DMS153 treated with DMSO at 0.1 percent for 48 hours (cell line): ENCODE measurements around the gene CEP72.
"Not testable (repeated sequence)": the region's sequence is repeated elsewhere in the genome, so short reads cannot be mapped to it uniquely, and the experiment has no call there.

ENCODE experiments used
- DNase-seq: peaks from one replicate; lab custom pipeline; 2025; ENCODE audit not compliant: unreplicated experiment; lab: John Stamatoyannopoulos, UW

CEP72 gene

DNA sequence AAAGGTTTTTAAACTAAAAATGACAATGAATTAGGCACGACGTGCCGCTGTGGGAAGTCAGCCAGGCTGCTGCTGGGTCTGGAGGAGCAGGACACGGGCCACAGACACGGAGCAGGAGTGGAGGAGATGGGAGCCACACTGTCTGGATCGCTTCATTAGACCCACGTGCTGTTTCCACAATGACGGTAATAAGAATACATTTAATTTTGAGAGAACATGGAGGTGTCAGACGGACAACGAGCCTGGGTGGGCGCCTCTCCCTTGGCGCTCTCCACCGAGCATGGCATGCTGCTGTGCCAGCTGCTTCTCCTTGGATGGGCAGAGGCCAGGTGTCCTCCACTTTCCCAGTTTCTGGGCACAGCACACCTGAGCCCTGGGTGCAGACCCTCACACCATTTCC is 68.7 kb downstream of the CEP72 start:
- not testable (repeated sequence) for DNase-seq

DNA sequence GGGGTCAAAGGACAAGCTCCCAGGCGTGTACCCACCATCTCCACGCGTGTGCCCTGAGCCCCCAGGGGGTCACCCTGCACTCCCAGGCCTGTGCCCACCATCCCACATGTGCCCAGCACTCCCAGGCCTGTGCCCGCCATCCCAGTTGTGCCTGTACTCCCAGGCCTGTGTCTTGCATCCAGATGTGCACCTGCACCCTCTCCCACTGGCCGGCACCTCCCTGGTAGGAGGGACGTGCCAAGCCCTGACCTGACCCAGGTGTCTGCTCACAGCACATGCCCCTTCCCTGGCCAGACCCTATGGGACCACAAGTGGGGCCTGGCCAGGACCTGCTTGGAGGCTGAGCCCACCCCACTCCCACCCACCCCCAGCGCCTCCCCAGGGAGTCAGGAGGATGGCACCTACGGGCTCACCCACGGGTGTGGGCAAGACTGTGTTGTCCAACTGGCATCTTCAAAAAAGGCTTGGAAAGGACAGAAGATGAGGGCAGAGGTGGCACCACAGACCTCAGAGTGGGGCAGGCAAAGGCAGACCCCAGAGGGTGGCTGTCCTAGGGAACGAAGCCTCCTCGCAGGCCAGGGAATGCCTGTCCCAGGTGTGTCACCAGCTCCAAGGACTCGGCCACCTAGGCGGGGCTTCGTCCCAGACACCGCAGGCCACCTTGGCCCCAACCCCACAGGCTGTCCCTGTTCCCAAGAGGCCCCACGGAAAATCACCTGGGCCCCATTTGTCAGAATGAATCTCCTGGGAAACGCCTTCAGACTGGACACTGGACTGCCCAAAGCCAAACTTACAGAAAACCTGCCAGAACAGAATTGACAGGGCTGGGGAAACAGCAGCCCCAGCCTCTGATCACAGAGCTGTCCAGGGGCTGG is 69.4 kb downstream of the CEP72 start:
- DNase-seq: not testable (repeated sequence)

GRCh38 chr5:682216-682615 is 70.1 kb downstream of the CEP72 start:
- DNase-seq: not testable (repeated sequence)

- not testable (repeated sequence) for DNase-seq
These were observed 70.7 kb downstream of the CEP72 start for GRCh38 chr5:682651-683358.

DNA sequence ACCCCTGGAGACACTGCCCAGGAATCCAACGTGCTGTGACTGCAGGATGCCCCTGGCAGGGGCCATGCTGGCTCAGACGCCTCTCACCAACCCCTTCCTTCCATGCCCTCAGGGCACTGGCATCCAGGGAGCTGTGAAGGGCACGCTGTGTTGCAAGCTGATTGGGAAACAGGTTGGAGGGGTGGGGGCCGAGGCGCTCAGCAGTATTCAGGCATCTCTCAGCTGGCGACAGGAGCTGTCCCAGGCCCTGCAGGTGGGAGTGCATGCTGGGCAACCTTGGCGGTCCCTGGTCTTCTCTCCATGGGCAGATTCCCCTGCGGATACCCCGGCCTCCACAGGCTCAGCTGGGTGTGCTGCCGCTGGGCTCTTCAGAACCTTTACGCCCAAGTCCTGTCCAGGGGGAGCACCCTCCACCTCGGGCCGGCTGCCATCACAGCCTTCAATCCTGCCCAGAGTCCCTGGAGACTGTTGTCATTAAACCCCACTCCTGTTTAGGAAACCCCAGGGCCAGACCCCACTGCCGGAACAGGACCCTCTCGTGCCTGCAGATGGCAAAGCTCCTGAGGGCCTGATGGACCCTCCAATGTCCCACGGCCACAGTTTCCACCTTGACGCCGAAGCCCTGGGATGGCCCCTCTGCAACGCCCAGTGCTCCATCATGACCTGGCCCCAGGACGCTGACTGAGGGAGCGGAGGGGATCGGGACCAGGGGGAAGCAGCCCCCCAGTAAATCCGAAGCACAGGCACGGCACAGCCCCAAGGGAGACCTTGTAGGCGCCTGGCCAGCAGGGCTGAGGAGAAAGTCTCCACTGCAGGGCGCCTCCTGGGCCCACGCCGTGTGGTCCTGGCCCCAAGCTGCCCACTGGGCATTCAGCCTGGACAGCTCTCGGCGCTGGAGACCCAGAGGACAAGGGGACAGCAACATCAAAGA is 71.7 kb downstream of the CEP72 start:
- no peak for DNase-seq

DNA sequence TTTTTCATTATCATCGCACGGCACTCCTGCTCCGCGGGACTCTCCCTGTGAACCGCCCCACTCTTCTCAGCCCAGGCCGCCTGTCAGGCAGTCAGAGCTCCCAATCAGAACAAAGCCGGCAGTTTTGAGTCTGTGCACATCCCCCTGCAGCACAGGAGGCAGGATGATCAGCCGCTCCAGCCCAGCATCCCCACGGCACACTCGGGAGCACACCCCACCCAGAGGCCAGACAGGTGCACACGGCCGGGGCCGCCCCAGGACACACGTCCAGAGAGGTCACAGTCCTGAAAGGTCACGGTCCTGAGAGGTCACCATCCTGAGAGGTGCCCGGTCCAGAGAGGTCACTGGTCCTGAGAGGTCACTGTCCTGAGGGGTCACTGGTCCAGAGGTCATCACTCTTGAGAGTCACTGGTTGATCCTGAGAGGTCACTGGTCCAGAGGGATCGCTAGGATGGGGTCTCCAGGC is 72.6 kb downstream of the CEP72 start:
- DNase-seq: no peak

DNA sequence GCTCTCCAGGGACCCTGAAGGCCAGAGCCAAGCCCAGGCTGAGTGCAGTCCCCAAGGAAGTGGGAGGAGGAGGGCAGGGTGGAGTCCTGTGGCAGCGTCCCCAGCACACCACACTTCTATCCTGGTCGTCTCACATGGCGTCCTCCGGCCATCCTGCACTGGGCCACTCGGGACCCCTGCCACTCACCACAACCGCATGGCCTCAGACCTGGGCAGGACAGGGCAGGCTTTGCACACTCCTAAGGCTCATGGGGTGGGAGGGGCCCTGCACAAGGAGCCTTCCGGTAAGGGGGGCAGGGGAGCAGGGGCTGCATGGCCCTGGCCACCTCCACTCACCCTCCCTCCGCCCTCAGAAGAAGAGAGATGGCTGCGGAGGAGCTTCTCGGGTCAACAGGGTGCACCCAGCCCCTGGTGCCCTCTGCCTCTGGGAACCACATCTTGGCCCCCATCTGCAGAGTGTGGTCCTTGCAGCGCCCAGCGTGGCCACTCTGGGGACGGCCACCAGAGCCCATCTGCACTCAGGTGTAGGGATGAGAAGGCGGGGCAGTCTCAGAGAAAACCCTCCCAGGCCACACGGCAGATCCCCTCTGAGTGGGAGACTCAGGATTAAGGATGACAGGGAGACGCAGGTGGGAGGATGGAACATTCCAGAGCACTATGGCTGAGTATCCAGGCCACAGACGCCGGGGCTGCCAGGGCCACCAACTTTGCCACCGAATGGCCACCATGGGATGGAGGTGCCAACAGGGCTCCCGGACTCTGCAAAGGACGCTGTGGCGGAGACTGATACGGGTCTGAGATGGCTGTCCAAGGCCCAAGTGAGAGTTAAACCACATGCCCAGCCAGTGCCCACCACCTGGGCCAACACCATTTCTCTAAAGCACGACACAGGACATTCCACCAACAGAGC is 73.4 kb downstream of the CEP72 start:
- no peak for DNase-seq

GRCh38 chr5:686172-686523 is 74.0 kb downstream of the CEP72 start:
- not testable (repeated sequence) for DNase-seq

DNA sequence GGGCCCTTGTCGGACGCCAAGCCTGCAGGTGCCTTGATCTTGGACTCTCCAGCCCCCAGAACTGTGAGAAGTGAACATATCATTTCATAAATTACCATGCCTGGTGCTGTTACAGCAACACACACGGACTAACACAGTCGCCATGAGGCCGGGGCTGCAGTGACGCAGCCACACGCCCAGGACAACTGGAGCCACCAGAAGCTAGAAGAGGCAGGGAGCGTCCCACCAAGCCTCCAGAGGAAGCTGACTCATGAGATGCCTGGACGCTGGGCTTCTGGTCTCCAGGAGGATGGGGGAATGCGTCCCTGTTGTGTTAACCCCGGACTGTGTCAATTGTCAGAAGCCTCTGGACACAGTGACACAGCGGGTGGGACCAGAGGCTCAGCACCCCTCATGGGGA is 74.8 kb downstream of the CEP72 start:
- DNase-seq: not testable (repeated sequence)

DNA sequence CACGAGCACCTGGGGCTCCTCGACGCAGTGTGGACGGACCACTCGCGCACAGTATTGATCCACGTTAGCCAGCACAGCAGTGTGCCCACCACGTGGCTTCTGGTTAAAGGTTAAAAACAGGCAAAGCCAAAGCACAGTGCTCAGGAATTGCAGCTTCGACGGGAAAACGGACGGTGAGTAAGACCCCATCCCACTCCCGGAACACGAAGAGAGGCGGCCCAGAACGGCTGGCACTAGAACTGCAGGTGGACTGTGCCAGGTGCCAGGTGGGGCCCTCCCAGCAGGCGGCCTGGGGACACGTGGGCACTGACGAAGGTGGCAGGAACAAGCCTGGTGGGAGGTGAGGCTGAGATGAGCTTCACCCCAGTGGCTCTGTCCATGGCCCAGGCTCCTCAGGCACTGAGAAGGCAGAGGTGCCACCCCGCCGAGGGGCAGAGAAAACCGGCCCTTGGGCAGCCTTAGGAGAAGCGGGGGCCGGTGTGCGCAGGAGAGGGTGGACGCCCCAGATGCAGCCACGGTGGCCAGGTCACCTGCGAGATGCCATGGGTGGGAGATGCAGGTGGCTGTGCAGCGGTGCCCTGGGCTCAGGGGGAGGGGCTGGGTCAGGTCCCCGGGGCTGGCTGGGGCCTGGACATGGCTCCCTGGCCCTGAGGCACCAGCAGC is 76.3 kb downstream of the CEP72 start:
- DNase-seq: not testable (repeated sequence)

DNA sequence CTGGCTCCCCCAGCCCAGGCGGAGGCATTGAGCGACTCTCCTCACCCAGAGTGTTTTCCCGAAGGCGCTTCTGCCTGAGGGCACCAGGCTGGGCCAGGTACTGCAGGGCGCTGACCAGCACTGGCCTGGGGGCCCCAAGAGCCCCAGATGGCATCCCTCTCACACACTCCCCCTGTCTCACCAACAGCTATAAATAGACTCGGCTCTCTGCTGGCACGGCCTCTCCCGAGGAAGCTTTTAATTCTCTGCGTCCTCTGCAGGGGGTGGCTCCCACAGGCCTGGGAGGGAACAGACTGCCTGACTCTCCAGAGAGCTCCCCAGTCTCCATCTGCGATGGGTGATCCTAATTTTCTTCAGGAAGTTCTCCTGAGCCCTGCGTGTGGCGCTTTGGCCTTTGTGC is 78.2 kb downstream of the CEP72 start:
- DNase-seq: not testable (repeated sequence)

DNA sequence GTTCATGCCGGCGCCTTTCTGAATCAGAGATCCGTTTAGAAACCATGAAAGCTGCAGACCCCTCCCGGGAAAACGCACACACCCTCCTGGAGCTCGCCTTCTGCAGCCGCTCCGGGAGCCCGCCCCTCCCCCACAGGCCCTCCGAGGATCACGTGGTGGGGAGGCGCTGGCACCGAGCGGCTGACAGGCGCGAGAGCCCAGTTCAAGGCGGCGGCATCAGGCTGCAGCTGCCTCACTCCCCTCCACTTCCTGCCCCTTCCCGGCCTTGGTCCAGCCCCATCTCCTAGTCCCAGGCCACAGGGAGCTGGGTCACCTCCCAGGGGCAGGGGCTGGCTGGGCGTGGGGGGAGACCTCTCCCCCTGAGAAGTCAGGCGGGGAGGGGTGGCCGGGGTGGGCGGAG is 78.9 kb downstream of the CEP72 start:
- DNase-seq: not testable (repeated sequence)

DNA sequence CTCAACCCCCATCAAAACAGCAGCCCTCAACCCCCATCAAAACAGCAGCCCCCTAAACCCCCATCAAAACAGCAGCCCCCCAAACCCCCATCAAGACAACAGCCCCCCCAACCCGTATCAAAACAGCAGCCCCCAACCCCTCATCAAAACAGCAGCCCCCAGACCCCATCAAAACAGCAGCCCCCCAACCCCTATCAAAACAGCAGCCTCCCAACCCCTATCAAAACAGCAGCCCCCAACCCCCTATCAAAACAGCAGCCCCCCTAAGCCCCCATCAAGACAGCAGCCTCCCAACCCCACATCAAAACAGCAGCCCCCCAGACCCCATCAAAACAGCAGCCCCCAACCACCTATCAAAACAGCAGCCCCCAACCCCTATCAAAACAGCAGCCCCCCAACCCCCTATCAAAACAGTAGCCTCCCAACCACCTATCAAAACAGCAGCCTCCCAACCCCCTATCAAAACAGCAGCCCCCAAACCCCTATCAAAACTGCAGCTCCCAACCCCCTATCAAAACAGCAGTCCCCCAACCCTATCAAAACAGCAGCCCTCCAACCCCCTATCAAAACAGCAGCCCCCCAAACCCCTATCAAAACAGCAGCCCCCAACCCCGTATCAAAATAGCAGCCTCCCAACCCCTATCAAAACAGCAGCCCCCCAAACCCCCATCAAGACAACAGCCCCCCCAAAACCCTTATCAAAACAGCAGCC is 79.8 kb downstream of the CEP72 start:
- no peak for DNase-seq

GRCh38 chr5:692529-693041 is 80.4 kb downstream of the CEP72 start:
- DNase-seq: not testable (repeated sequence)

GRCh38 chr5:693271-694041 is 81.3 kb downstream of the CEP72 start, which contains the start of gene TPPP:
TSS of gene TPPP (minus strand) at chr5:693352. CDS start at chr5:678060, 15,292 bp downstream.
- peak; percentile 55 for DNase-seq

DNA sequence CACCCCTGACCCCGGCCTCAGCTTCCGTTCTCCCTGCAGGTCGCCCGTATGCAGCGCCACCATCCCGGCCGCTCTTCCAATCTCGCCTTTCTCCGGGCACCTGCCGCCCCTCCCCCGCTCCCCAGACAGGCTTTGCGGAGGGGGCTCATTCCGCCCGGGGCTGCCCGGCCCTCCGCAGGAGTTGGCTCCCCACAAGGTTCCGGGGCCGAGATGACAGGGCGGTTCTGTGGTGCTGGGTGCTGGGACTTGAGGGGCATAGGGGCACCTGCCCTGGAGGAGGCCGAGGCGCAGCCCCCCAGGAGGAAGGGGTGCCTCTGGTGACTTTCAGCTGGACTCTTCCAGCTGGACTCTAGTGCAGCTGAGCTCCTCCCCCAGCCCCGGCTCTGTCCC is 81.9 kb downstream of the CEP72 start:
- DNase-seq: not testable (repeated sequence)

DNA sequence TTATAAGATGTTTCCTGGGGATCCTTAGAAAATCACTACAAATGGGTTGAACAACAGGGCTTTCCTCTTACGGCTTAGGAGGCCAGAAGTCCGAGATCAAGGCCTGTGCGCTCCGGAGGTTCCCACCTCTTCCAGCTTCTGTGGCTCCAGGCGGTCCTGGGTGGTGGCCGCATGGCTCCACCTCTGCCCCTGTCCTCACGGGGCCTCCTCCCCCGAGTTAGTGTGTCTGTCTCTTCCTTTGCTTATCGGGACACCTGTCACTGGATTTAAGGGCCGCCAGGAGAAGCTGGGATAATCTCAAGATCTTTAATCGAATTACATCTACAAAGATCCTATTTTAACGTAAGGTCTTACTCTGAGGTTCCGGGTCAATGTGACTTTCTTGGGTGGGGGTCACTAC is 83.3 kb downstream of the CEP72 start:
- DNase-seq: not testable (repeated sequence)

GRCh38 chr5:696191-696590 is 84.1 kb downstream of the CEP72 start:
- not testable (repeated sequence) for DNase-seq
